GM21390 (cell line): Measurements from ENCODE around the gene LRRN4.
"Not testable (repeated sequence)": the region's sequence is repeated elsewhere in the genome, so short reads cannot be mapped to it uniquely, and the experiment has no call there.

Experiments
- ATAC-seq: cut with Tn5 transposase; IDR thresholded peaks from one replicate; pipeline ENCODE4 v1.9.1; 2021; ENCODE audit not compliant: unreplicated experiment

Gene LRRN4

GRCh38 chr20:6034134-6034969 is 19.5 kb downstream of the LRRN4 start:
- ATAC-seq = no peak

GRCh38 chr20:6032907-6033306 is 21.0 kb downstream of the LRRN4 start:
- ATAC-seq = not testable (repeated sequence)

GRCh38 chr20:6030453-6031080 is 23.3 kb downstream of the LRRN4 start:
- no peak for ATAC-seq

GRCh38 chr20:6029538-6029937 is 24.3 kb downstream of the LRRN4 start:
- ATAC-seq = no peak

DNA sequence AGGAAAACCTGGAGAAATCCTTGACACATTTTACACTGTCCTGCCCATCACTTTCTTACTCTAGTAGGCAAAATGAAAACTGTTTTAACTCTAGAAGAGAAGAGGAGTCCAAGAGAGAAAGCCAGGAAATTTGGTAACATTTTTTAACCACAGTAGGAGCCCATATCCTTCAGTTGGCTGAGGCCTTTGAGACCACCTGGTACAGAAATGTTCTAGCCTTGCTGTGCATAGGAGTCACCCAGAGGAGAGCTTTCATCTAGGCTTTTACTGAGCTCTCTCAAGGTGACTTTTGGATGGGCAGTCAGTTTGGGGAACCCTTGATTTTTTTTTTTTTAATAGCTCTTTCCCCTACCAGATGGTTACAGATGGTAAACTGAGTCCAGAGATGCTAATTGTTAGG is 25.0 kb downstream of the LRRN4 start:
- ATAC-seq = no peak

- no peak for ATAC-seq
These were observed 27.8 kb downstream of the LRRN4 start for GRCh38 chr20:6026051-6026450.

- no peak for ATAC-seq
These were observed 29.1 kb downstream of the LRRN4 start for GRCh38 chr20:6024768-6025167.

DNA sequence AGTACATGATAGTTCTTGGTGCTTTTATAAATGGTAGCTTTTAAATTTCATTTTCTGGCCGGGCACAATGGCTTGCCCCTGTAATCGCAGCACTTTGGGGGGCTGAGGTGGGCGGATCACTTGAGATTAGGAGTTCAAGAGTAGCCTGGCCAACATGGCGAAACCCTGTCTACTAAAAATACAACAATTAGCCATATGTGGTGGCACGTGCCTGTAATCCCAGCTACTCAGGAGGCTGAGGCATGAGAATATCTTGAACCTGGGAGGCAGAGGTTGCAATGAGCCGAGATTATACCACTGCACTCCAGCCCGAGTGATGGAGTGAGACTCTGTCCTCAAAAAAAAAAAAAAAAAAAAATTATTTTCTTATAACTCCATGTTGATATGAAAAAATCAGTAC is 36.0 kb downstream of the LRRN4 start:
- ATAC-seq = no peak

- ATAC-seq = no peak
These were observed 36.4 kb downstream of the LRRN4 start for GRCh38 chr20:6017467-6017866.

GRCh38 chr20:6014957-6015356 is 38.9 kb downstream of the LRRN4 start:
- ATAC-seq = no peak

DNA sequence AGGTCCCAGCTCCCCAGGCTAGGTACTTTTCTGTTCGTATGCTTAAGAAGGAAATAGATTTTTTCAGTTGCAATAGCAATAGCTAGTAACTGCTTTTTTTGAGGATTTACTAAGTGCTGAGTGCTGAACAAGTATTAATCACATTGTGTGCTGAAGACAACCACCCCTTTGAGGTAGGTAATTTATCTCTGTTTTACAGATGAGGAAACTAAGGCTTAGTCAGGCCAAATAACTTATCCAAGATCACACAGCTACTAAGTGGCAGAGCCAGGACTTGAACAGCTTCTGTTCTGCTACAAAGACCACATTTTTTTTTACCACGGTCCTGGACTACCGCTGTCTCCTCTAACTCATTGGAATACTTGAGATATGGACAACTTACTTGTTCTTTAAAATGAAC is 39.8 kb downstream of the LRRN4 start:
- ATAC-seq = no peak

DNA sequence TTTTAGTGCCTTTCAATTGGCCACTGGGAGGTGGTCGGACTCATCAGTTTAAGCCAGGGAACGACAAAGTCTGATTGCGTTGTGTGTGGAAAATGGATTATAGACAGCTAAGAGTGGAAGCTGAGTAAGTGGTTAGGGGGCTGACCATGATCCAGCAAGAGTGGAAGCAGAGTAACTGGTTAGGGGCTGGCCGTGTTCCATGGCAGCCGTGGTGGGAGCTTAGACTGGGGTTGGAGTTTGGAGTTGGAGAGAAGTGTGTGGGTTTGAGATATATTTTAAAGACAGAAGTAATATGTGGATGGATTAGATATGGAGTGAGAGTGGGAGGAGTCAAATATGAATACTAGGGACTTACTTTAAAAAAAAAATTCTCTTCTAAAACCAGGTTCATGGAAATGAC is 41.7 kb downstream of the LRRN4 start:
- ATAC-seq = no peak

GRCh38 chr20:6008254-6008653 is 45.6 kb downstream of the LRRN4 start:
- ATAC-seq = no peak

DNA sequence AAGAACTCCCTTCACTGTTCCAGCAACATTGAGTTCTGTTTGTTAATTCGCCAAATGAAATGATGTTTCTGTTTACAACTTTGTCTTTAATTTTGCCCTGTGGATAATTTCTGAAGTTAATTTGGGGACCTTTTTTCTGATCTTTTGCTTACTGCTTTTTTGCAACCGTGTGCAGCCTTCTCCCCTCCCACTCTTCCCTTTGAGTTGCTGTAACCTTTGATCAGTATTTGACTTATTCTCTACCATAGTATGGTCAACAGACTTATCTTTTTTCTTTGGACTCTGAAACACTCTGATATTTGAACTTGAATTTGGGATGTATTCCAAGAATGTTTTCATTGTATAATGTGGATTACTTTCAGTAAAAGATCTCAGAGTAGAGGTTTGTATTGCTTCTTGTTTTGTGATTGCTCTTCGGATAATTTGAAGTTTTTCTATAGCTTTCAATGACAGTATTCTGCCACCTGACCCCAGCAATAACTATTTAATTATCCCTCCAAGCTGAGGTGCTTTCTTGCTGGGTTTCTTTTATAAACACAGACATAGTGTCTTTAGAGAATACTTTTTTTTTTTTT is 46.2 kb downstream of the LRRN4 start:
- no peak for ATAC-seq

GRCh38 chr20:6007094-6007528 is 46.7 kb downstream of the LRRN4 start:
- no peak for ATAC-seq

- ATAC-seq = no peak
These were observed 47.3 kb downstream of the LRRN4 start for GRCh38 chr20:6006603-6006949.

DNA sequence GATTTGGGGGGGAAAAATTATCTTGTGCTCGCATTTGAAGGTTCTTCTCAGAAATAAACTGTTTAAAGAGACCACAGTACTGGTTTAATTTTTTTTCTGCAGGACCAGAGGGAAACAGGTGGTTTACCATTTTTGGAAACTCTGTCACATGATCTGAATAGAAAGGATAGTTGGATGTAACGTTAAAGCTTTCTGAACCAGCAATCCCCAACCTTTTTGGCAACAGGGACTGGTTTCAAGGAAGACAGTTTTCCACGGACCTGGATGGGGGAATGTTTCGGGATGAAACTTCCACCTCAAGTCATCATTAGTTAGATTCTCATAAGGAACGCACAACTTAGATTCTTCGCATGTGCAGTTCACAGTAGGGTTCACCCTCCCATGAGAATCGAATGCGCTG is 53.0 kb downstream of the LRRN4 start:
- ATAC-seq = no peak

DNA sequence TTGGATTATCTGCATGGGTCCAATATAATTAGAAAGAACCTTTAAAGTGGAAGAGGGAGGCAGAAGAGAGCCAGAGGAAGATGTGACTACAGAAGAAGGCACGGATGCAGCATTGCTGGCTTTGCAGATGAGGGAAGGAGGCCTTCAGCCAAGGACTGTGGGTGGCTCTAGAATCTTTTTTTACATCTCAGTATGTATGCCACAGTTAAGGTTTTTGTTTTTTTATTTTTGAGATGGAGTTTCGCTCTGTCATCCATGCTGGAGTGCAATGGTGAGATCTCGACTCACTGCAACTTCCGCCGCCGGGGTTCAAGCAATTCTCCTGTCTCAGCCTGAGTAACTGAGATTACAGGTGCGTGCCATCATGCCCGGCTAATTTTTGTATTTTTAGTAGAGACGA is 54.1 kb downstream of the LRRN4 start:
- no peak for ATAC-seq

DNA sequence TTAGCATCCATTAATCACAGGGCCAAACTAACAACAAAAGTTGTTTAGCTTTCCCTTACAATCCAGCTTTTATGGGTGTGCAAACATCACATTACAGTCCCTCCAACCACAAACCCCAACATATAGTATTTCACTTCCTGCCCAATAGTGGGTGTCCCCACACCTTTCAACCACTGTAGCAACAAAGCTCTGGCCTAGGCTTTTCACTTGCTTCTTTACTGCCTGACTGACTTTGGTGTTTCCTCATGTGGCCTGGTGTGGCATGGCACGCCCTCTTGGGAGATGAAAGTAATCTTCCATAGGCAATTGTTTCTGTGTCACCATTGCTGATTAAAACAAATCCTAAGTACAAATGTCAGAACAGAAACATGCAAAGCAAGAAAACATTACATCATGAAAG is 57.1 kb downstream of the LRRN4 start:
- peak; percentile 93 for ATAC-seq

DNA sequence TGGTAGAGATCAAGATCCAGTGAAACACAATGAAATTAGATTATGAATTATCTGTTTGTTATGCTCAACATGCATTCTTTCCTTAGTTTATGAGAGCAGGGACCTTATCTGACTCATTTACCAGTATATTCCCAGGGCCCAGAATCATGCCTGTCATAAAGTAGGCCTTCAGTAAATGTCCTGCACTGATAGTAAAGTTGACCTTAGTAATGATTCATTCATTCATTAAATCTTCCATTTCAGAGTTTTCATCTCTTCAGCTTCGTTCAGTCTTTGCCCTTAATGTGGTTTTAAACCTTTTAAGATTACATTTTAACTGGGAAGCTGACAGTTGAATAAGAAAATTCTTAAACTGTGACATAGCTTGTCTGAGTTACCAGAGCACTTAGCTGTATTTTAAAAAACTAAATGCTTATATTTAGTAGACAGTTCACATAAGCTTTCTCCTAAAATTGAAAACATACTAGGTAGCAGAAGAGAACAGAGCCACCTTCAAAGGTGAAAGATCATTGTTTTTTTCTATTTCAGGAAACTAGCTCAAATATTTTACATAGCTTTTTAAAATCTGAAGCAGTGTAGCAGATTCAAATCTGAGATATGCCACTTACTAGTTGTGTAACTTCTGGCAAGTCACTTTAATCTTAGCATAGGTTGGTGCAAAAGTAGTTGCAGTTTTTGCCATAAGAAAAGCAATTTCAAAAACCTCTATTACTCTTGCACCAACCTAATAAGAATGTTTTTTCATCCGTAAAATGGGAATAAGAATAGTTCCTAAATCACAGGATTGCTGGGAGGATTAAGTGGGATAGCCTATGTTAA is 62.0 kb downstream of the LRRN4 start:
- ATAC-seq = no peak

DNA sequence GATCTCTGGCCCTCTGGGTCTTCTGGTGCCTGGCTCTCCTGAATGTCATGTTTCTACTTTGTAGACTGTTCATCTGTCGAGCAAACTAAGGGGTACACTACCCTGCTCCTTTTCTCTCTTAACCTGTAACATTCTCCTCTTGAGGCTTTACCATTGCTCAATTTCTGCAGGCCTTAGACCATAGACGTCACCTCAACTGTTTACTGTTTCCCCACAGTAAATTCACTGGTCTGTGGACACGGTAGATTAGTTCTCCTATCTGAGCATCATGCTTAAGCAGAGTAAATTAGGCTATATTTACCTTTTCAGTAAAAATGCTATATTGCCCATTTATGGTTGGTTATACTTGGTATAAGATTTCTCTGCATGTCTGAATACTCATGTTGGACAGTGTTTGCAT is 62.9 kb downstream of the LRRN4 start:
- ATAC-seq = no peak
